Mammary epithelial cell (primary cell): ENCODE results near the gene FILIP1L.

Source experiments
- CTCF ChIP-seq, 2 donors: IDR thresholded peaks in 1 of 2; conservative IDR thresholded peaks in 1 of 2; 2 replicates each; pipeline ENCODE4 v1.5.1; 2011 to 2012; ENCODE audit warnings: inconsistent platforms in 2 of 2, low read length in 2 of 2, mild to moderate bottlenecking in 2 of 2, control low read depth in 1 of 2, low read depth in 1 of 2; ENCODE audit not compliant: insufficient read depth in 1 of 2; ENCODE audit errors: extremely low read depth in 1 of 2
- EZH2 ChIP-seq: IDR thresholded peaks from 2 replicates; pipeline ENCODE4 v1.6.1; 2012; ENCODE audit warnings: low read length, inconsistent platforms, borderline replicate concordance

GRCh38 chr3:100151024-100151707, 36.9 kb upstream of the FILIP1L start:
- TF ChIP-seq CTCF (conservative IDR thresholded peaks at IDR 0.05 in 1 of 2, IDR thresholded peaks at IDR 0.05 in 1 of 2; ENCODE audit: extremely low read depth in 1 of 2, insufficient read depth in 1 of 2, low read depth in 1 of 2, low read length in 2 of 2) (no peak), EZH2 (no peak)
